K562 (cell line): ENCODE results near the gene PUSL1. TPM values are rescaled to one million over a fixed set of nuclear protein-coding genes. Genes with fewer than 3 reads are reported as not detected.
A peak's percentile ranks its signal among the peaks of the same experiment; 100 is the strongest.

Source experiments
- CBX3 ChIP-seq, 2 experiments: IDR thresholded peaks; 1 replicate in 1 of 2; 2 replicates in 1 of 2; pipeline ENCODE4 v1.6.1; 2012; ENCODE audit warnings: inconsistent platforms in 2 of 2, low read length in 2 of 2, borderline replicate concordance in 1 of 2, control low read depth in 1 of 2
- DACH1 ChIP-seq: fragments of 450-650 bp; IDR thresholded peaks from 2 replicates; pipeline ENCODE4 v1.6.1; 2018; ENCODE audit not compliant: partially characterized antibody
- DEAF1 ChIP-seq: fragments of 450-650 bp; formaldehyde crosslinking; IDR thresholded peaks from 2 replicates; pipeline ENCODE4 v1.4.0; 2020; ENCODE audit warnings: mild to moderate bottlenecking, moderate library complexity
- HDAC3 ChIP-seq: fragments of 450-650 bp; IDR thresholded peaks from 2 replicates; pipeline ENCODE4 v1.6.1; 2018; ENCODE audit warnings: borderline replicate concordance, mild to moderate bottlenecking, moderate library complexity; ENCODE audit not compliant: partially characterized antibody
- ILF3 ChIP-seq: fragments of 450-650 bp; IDR thresholded peaks from 2 replicates; pipeline ENCODE4 v1.6.1; 2018; ENCODE audit warnings: antibody characterized with exemption, mild to moderate bottlenecking, moderate library complexity, borderline replicate concordance
- KAT7 ChIP-seq: sonication (generic); formaldehyde crosslinking; IDR thresholded peaks from 2 replicates; pipeline ENCODE4 v1.8.0; 2022; ENCODE audit warnings: missing genetic modification reagents, mild to moderate bottlenecking, borderline replicate concordance
- MED1 ChIP-seq: sonication (generic); formaldehyde crosslinking; IDR thresholded peaks from 2 replicates; pipeline ENCODE4 v1.8.1; 2023; ENCODE audit warnings: missing genetic modification reagents, borderline replicate concordance
- MXI1 ChIP-seq: IDR thresholded peaks from 2 replicates; pipeline ENCODE4 v1.6.1; 2011; ENCODE audit warnings: low read depth, mild to moderate bottlenecking, improper control_type of control experiment, low read length
- STAT5A ChIP-seq: IDR thresholded peaks from 2 replicates; pipeline ENCODE4 v1.6.1; 2012; ENCODE audit warnings: low read length, inconsistent platforms, borderline replicate concordance
- TEAD2 ChIP-seq: fragments of 450-650 bp; IDR thresholded peaks from 2 replicates; pipeline ENCODE4 v1.6.1; 2016; ENCODE audit warnings: missing genetic modification characterization, control low read depth, missing compliant biosample characterization
- THRAP3 ChIP-seq: fragments of 450-650 bp; IDR thresholded peaks from 2 replicates; pipeline ENCODE4 v1.6.1; 2016; ENCODE audit warnings: mild to moderate bottlenecking, inconsistent platforms, borderline replicate concordance
- ZBTB40 ChIP-seq, 2 experiments: fragments of 450-650 bp in 1 of 2; sonication (generic) in 1 of 2; formaldehyde crosslinking in 1 of 2; IDR thresholded peaks; 2 replicates each; pipeline versions ENCODE4 v1.7.1 to v1.9.0; 2016 to 2022; ENCODE audit warnings: inconsistent platforms in 1 of 2, mild to moderate bottlenecking in 1 of 2, missing genetic modification reagents in 1 of 2
- ZFX ChIP-seq: sonication (generic); formaldehyde crosslinking; IDR thresholded peaks from 2 replicates; pipeline ENCODE4 v1.8.0; 2022; ENCODE audit warnings: mild to moderate bottlenecking, missing genetic modification reagents, moderate library complexity
- ZNF431 ChIP-seq: sonication (generic); formaldehyde crosslinking; IDR thresholded peaks from 2 replicates; pipeline ENCODE4 v1.8.0; 2022; ENCODE audit warnings: mild to moderate bottlenecking, missing genetic modification reagents
- polyA plus RNA-seq, 8 experiments: library from polyadenylated mRNA; depleted of rRNA in 4 of 8; stranded (reverse) in 5 of 8; unstranded in 3 of 8; fragments of >200 nt; fragmentation: Nextera tagmentation in 2 of 8; fragmentation: Illumina TruSeq in 1 of 8; extraction: Ambion mirVana in 2 of 8; extraction: Trizol in 1 of 8; gene quantifications; 2 replicates each; pipeline versions ENCODE4 v1.2.1 to v1.2.3, GENCODE V29; 2011 to 2014; ENCODE audit warnings: inconsistent platforms in 1 of 8, missing spikeins in 1 of 8
- total RNA-seq, 7 experiments: library from RNA; depleted of rRNA in 6 of 7; stranded (reverse); fragments of >200 nt in 6 of 7; fragmentation: Illumina TruSeq in 2 of 7; extraction: Trizol in 2 of 7; gene quantifications; 2 replicates each; pipeline versions ENCODE4 v1.2.1 to v1.2.3, GENCODE V29; 2011 to 2021; ENCODE audit warnings: low replicate concordance in 1 of 7

The PUSL1 gene
- total and polyA plus RNA-seq, 9 of the 15 experiments (the other 6 are each of a cell fraction or from before 2014, with no cell fraction given), result 0.62 to 86.9 (median 13.6) TPM

- TF ChIP-seq MXI1 (no peak), HDAC3 (no peak), DACH1 (no peak), ZFX (peak; percentile 74), STAT5A (no peak), TEAD2 (tag) (no peak), THRAP3 (no peak), ILF3 (no peak), KAT7 (CRISPR knock-in tag) (no peak; the same call in 1 of the 2 replicates), MED1 (CRISPR knock-in tag) (no peak), CBX3 (IDR thresholded peaks at IDR 0.05; ENCODE audit: borderline replicate concordance in 1 of 2, low read length in 2 of 2) (no peak; a peak in 1 of 3 replicates), ZNF431 (CRISPR knock-in tag) (no peak), ZBTB40 (IDR thresholded peaks at IDR 0.05) (no peak), ZBTB40 (CRISPR knock-in tag; IDR thresholded peaks at IDR 0.05) (no peak), DEAF1 (CRISPR knock-in tag) (no peak)
Measured at GRCh38 chr1:1304331-1305299, 3.8 kb upstream of the PUSL1 start (continued).
